Stimulated activated CD4-positive, alpha-beta T cell treated with anti-CD3 and anti-CD28 coated beads, Interleukin-2, amount 100 ng/mL, for 48 hours (primary cell): ENCODE results near the gene RPUSD3.

ENCODE experiments used
- DNase-seq, 2 donors: peaks; one replicate each; pipeline ENCODE4 v3.0.0-alpha.2; 2020

Gene RPUSD3

DNA sequence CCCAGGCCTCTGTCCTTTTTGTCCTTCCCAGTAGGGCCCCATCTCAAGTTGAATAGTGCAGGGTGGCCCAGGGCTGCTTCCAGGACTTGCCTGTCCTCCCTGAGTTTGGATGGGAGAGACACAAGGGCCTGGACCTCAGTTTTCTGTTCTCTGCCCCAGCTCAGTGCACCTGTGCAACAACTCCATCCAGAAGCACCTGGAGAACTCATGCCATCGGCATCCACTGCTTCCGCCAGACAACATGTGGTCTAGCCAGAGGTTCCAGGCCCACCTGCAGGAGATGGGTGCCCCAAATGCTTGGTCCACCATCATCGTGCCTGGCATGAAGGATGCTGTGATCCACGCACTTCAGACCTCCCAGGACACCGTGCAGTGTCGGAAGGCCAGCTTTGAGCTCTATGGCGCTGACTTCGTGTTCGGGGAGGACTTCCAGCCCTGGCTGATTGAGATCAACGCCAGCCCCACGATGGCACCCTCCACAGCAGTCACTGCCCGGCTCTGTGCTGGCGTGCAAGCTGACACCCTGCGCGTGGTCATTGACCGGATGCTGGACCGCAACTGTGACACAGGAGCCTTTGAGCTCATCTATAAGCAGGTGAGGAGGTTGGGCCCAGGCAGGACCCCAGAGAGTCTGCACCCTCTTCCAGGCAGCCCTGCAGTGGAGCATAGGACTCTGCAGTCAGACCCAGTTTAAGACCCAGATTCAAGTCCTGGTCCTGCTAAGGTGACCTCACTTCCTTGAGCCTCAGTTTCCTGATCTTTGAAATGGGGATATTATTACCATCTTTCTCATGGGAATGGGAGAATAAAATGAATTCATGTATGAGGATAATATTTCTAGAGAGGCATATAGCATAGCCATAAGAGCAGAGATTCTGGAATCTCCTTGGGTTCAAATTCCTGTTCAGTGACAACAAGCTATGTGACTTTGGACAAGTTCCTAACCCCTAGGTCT is 14.7 kb downstream of the RPUSD3 start:
- no peak for DNase-seq

DNA sequence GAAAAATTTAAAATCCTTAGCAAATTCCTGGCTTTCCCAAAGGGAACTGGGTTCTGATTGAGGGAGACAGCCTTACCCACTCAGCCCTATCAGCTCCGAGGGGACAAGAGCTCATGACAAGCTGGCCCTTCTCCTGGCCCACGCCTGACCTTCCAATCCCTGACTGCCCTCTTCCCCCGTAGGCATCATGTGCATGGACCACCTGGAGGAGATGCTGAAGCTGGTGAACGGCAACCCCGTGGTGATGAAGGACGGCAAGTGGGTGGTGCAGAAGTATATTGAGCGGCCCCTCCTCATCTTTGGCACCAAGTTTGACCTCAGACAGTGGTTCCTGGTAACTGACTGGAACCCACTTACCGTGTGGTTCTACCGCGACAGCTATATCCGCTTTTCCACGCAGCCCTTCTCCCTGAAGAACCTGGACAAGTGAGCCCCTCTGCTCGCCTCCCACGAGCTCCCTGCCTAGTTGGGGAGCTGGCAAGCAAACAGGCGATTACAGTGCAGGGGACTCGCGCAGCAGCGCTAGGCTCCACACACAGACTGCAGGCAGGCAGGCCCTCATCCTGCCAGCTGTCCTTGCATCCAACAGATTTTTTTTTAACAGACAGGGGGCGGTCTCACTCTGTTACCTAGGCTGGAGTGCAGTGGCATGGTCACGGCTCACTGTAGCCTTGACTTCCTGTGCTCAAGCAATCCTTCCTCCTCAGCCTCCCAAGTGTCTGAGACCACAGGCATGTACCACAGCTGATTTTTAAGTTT is 16.8 kb downstream of the RPUSD3 start:
- peak in 1 of 2 donors; percentile 23 for DNase-seq

DNA sequence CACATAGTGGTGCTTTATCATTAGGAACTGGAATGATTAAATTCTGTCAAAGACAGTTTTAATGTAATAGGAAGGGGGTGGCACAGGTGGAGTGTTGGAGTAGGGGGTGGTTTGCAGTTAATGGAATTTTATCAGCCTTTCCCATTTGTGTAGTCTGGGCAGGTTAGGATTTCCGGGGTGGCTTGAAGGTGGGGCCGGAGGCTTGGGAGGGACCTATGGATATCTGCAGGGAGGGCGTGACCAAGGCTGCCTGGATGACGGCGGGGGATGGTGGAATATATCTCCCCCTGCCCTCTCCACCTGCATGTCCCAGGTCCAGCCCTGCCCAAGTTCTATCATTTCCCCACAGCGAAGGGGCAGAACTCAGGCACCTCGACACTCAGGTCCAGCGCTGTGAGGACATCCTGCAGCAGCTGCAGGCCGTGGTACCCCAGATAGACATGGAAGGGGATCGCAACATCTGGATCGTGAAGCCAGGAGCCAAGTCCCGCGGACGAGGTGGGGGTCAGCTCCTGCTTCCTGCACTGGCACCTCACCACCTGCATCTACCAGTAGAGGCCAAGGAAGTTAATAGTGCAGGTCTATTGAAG is 18.3 kb downstream of the RPUSD3 start:
- no peak for DNase-seq

DNA sequence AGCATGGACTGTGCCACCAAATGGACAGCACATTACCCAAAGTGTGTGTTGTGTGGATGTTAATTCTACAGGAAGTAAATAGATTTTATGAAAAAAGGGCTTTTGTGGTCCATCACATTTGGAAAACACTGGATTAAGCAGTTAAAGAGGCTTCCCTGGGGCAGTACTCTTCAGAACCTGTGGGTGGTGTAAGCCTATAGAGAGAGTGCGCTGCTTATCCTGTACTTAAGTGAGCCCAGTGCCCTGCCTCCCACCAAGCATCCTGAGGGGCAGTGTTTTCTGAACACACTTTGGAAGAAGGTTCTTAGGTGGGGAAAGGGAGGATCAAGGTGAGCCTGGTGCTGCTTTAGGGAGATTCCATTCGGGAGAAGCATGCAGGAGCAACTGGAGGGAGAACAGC is 22.9 kb downstream of the RPUSD3 start:
- no peak for DNase-seq

DNA sequence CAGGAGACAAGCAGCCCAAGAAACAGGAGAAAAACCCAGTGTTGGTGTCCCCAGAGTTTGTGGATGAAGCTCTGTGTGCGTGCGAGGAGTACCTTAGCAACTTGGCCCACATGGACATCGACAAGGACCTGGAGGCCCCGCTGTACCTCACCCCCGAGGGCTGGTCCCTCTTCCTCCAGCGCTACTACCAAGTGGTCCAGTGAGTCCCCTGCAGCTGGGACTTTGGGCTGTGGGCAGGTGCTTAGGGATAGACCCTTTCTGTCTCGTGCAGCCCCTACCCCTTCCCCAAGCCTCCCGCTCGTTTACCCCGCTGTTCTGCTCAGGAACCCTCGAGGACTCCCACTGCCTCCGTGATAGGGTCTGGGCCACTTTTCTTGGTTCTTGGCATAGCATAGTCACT is 23.3 kb downstream of the RPUSD3 start:
- DNase-seq, result no peak

DNA sequence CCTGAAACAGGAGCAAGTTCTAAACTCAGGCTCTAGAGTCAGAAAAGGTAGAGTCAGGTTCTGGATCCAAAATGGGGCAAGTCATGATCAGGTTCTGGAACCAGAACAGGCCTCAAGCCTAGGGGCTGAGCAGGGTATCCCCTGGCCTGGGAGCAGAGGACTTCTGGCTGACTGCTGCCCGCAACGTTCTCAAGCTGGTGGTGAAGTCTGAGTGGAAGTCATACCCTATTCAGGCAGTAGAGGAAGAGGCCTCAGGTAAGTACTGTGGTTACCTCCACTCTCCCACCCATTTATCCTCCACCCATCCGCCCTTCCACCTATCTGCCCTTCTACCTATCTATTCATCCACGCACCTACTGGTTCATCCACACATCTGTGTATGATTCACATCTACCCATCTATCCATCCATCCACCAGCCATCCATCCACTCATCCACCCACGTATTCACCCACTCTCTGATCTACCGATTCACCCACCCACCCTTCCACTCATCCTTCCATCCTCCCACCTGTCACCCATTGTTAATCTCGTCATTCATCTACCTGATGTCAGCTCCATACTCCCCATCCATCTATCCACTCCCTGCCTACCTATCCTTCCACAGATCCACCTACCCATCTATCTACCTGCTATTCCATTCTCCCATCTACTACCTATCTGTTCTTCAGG is 25.0 kb downstream of the RPUSD3 start:
- no peak for DNase-seq

DNA sequence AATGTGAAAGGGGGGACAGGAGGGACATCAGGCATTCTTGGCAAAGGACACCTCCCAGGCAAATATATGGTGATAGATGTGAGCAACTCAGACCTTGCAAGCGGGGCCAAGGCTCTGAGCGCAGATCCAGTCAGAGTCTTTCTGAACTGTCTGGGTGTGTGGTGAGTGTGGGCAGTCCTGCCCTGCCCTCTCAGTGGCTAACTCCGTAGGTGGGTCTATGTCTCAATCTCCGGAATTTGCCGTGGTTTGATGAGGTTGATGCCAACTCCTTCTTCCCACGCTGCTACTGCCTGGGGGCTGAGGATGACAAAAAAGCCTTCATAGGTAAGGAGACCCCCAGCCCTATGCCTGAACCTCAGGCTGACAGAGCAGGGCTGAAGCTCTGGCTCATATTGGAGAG is 26.4 kb downstream of the RPUSD3 start:
- DNase-seq, result no peak

DNA sequence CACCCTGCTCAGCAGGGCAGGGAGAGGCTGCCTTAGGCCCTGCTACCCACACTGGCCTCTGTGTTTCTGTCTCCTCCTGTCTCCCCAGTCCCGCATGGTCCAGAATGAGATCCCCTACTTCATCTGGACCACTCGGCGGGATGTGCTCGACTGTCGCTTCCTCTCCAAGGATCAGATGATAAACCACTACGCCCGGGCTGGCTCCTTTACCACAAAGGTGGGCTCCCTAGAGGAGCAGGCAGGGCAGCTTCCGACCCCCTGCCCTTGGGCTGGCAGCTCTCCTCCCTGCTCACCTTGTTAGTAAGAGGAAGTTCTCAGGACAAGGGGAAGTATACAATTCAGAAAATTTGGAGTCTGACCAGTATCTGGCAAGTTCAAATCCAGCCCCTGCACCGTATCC is 27.8 kb downstream of the RPUSD3 start:
- DNase-seq, result no peak

DNA sequence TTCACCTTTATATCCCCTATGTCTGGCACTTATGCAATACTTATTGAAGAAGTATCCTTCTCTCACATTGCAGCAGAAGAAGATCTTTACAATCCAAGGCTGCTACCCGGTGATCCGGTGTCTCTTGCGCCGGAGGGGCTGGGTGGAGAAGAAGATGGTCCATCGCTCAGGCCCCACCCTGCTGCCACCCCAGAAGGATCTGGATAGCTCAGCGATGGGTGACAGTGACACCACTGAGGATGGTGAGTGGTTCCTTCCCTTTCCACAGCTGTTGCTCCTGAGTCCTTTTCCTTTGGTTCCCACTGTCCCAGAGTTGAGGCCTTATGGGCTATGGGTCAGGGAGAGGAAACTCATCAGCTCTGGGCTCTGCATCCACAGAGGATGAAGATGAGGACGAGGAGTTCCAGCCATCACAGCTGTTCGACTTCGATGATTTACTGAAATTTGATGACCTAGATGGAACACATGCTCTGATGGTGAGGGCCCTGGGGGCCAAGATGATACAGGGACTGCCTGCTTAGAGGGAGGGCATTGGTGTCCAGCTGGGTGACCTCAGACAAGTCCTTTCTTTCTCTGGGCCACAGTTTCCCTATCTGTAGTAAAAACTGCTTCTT is 30.8 kb downstream of the RPUSD3 start:
- no peak for DNase-seq

DNA sequence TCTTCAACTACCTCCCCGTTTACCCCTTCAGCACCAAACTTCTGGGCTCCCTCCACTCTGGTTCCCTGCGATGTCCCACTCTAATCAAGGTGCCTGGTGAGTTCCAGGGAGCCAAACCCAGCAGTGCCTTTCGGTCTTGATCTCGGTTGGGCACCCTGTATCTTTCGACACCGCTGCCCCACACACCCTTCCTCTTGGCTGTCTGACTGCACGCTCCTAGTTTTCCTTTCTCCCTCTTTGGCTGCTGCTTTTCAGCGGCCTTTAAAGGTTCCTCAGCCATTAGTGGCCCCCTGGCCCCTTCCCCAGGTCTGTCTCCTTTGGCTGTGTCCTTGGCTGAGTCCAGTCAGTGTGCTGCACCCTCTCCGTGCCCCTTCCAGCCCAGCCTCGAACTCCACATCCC is 33.0 kb downstream of the RPUSD3 start:
- DNase-seq, result no peak

DNA sequence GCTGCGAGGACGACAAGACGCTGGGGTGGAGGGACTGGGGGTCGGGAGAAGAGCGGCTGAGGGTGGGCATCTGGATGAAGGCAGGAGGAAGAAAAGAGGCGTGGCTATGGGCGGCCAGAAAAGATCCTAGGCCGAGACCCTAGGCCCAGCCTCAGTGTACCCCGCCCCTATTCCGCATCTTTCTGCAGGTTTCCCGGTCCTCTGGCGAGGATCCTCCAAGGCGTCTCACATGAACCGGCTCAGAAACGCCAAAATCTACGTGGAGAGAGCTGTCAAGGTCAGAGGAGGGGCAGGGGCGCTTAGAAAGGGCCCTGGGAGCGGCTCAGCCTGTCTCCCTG is 33.4 kb downstream of the RPUSD3 start:
- DNase-seq, result no peak

DNA sequence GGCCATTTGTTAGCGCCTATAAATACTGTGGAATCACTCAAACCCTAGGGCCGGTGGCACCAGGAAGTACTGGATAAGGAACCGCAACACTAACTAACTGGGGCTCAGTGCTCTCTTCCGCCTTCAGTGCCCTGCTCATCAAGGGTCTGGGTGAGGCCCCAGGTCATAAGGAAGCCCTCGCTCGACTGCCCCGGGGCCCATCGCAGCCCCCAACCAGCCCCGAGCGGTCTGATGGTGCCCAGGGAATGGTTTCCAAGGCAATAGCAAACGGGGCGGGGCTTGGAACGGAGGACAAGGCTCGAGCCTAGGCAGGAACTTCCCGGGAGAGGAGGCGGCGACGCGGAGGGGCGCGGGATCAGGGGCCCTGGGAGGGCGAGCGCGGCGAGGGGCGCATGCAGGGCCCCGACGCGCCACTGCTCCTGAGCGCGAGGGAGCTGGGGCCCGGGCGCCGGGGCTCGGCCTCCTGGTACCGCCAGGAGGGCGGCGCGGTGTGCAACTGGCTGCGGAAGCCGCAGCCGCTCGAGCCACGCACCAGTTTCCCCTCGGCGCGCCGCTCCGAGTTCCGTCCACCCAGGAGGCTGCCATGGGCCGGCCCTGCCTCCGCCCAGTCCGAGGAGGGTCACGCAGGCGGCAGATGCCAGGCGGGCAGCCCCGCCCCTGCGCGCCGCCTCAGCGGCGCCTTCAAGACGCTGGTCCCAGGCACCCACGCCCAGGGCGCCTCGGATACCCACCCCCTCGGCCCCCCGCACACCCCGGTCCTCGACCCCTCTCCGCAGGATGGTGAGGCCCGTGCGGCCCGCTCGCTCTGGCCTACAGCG is 34.0 kb downstream of the RPUSD3 start, which contains the start of gene TTLL3:
TSS of gene TTLL3 (plus strand) at position 648 of the 818 bp plus-strand sequence. CDS start 400 bp downstream, outside the sequence.
- DNase-seq, result peak; percentile 25 to 32

DNA sequence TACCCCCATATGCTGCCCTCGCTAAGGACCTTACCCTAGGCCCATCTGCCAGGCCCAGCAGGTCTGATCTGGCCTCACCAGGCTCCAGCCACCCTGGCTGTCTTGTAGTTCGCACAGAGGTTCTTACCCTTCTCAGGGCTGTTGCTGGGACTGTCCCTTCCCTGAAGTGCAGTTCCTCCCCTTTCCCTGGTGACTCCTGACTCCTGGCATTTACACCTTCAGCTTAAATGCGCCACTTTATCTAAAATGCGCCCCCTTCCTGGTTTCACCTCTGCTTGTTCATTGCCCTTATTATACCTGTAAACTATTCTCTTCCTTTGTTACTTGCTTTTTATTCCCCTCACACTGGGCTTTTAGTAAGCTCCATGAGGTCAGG is 34.6 kb downstream of the RPUSD3 start:
- DNase-seq, result peak in 1 of 2 donors; percentile 11

DNA sequence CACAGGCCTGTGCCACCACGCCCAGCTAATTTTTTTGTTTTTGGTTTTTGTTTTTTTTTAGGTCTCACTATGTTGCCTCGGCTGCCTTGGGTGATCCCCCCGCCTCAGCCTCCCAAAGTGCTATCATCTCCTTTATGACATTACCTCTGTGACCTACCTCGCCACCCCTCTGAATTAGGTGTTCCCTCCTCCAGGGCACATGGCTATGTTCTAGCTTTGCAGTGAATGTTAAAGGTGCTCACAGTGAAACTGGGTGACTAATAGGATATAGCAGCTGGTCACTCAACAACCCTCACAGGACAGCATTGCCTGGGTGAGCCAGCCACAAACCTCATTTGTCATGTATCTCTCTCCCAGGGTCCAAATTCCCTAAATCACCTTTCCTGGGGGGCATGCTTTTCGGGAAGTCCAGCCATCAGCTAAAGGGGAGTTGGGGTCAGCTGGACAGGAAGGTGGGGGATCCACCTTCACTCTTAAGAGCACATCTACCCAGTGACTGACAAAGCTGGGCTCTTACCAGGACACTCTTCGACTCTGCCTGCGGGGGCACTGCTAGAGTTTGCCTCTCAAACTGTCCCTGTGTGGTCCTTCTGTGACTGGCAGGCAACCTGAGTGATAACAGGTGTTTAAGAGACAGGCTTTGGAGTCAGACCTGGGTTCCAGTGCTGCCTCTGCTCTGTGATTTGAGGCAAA is 35.3 kb downstream of the RPUSD3 start:
- DNase-seq, result peak; percentile 30 to 35

DNA sequence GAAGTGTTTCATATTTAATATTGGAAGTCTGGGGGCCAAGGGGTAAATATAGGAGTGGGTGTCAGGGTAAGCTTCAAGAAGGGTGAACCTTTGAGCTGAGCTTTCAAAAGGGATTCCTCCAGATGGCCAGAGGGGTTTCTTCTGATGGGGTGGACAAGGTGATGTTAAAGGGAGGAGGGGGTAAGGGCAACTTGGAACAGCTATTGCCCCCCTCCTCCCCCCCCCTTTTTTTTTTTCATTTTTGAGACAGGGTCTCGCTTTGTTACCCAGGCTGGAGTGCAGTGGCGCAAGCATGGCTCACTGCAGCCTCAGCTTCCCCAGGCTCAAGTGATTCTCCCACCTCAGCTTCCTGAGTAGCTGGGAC is 35.8 kb downstream of the RPUSD3 start:
- no peak for DNase-seq

DNA sequence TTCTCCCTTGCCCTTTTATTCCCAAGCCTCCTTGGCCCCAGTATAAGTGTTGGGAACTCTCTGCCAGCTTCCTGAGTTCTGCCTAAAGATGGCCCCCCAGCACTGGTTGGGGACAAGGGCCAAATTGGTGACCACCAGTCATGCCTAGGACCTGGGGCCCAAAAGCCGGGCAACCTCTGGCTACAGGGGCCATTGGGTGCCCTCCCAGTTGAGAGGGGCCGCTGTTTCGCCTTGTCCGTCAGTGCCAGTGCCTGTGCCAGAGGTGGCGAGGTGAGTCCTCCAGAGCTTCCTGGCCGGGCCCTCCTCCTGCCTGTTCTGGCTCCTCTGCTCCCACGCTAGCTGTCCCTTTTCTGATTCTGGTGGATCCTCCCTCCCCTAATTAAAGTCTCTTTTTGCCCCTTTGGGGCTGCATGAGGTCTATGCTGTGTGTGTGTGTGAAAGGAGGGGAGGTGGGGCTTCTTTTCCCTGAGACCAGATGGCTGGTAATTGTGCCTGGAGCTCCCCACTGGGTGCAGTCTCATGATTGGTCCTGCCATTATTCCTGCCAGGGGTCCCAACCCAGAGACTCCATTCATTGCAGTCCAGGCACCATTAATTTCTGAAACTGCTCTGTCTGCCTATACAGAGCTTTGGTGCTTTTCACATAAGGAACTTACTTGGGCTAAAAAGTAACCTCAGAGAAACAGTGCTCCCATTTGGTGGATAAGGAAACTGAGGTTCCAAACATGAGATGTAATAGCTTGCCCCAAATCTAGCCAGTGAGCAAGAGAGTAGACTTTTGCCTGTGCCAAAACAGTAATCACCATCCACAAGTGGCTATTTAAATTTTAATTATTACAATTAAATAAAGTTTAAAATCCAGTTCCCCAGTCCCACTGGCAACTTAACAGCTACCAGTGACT is 36.9 kb downstream of the RPUSD3 start:
- no peak for DNase-seq

DNA sequence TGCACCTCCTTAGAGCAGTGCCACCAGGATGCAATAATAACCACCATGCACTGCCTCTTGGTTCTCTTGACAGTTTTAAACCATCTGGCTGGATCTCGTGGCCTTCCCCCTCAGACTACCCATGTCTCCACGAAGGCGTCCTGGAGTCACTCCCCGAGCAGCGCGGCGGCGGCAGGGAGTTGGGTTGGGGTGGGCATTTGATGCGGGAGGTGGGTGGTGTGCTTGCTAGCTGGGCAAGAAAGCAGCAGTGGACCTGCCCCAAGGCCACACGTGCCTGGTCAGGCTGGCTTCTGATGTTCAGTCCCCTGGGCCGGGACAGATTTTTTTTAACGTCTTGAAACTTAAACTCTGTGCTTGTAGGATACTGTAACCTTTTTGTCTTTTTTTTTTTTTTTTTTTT is 37.7 kb downstream of the RPUSD3 start:
- DNase-seq, result no peak

DNA sequence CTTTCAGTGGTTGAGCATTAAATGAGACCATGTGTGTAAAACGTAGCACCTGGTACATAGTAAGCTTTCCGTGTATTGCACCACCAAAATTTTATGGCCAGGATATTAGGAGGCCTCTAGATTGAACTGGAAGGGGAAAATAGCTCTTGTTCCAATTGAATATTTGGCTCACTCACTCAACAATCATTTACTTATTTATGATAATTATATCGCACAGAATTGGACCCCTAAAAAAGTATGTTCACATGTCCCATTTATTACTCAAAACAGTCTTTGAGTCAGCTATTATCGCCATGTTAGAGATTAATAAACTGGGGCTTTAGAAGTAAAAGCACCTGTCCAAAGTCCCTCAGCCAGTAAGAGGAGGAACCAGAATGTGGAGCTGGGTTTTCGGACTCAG is 38.8 kb downstream of the RPUSD3 start:
- DNase-seq, result no peak

DNA sequence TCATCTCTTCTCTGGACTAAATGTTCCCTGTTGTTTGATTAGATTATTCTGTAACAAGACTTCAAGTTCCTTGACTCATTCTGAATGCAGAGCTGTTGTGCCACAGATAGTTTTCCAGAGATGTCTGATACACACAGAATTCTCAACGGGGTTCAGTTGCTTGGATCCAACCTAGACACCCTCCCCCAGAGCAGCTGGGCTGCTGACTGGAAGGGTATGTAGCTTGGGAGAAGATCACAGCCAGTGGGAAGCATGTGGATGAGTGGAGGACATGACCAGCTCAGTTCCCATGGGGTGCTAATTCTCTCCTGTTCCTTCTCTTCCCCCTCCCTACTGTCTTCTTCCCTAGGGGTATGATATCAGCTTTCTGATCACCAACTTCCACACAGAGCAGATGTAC is 40.3 kb downstream of the RPUSD3 start:
- no peak for DNase-seq

DNA sequence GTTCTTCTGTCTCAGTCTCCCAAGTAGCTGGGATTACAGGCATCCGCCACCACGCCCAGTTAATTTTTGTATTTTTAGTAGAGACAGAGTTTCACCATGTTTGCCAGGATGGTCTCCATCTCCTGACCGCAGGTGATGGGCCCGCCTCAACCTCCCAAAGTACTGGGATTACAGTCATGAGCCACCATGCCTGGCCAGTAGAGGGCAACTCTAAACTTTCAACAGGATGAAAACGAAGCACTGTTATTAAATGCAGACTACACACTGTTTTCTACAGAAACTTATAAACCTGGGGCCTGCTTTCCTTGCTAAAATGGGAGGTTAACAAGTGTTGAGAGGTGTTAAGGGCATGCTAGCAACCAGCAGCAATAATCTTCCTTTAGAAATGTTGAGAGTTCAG is 43.3 kb downstream of the RPUSD3 start:
- no peak for DNase-seq
